Peyer's patch (tissue), 4 donors: Measurements from ENCODE around the gene UNKL. TPM values are rescaled to one million over a fixed set of nuclear protein-coding genes. Genes with fewer than 3 reads are reported as not detected.

Source experiments
- DNase-seq, 3 donors: peaks; one replicate each; pipeline ENCODE4 v3.0.0-alpha.2; 2017 to 2019
- H3K27ac ChIP-seq, 4 donors: fragments of 200-600 bp; sonication (generic); one replicate each; pipeline ENCODE4 v1.5.1; 2016 to 2019
- H3K27me3 ChIP-seq, 2 donors: fragments of 200-600 bp; sonication (generic); one replicate each; pipeline ENCODE4 v1.5.1; 2019
- H3K36me3 ChIP-seq, 3 donors: fragments of 200-600 bp; sonication (generic); one replicate each; pipeline ENCODE4 v1.5.1; 2016 to 2019
- H3K4me1 ChIP-seq, 4 donors: fragments of 200-600 bp; sonication (generic); one replicate each; pipeline ENCODE4 v1.5.1; 2016 to 2019
- H3K4me3 ChIP-seq, 4 donors: fragments of 200-600 bp; sonication (generic); 1 replicate in 3 of 4; 2 replicates in 1 of 4; pipeline ENCODE4 v1.5.1; 2016 to 2019; ENCODE audit warnings: mild to moderate bottlenecking in 1 of 4
- H3K9me3 ChIP-seq, 4 donors: fragments of 200-600 bp; sonication (generic); one replicate each; pipeline ENCODE4 v1.5.1; 2016 to 2019; ENCODE audit warnings: mild to moderate bottlenecking in 1 of 4
- CTCF ChIP-seq, 6 experiments: fragments of 450-650 bp in 4 of 6; fragments of 200-600 bp in 2 of 6; sonication (generic) in 1 of 6; IDR thresholded peaks; one replicate each; pipeline ENCODE4 v1.5.1; 2017 to 2019; ENCODE audit warnings: antibody characterized with exemption in 6 of 6, mild to moderate bottlenecking in 3 of 6, moderate library complexity in 1 of 6
- POLR2A ChIP-seq, 2 donors: fragments of 450-650 bp; IDR thresholded peaks; one replicate each; pipeline ENCODE4 v1.5.1; 2017; ENCODE audit warnings: antibody characterized with exemption in 2 of 2, mild to moderate bottlenecking in 2 of 2, moderate library complexity in 2 of 2
- total RNA-seq, 4 donors: library from RNA; depleted of rRNA; stranded (reverse); fragments of >200 nt; gene quantifications; one replicate each; pipeline ENCODE4 v1.1.0, GENCODE V29; 2016

The UNKL gene
- total RNA-seq, 4 donors from 2014 or later: 10.9 to 113 (median 38.4) TPM

- Histone ChIP-seq H3K27ac (no peak overlapping the region), H3K4me3 (no peak overlapping the region), H3K4me1 (peaks cover 0 to under 1% (median 0%) of the 10 kb centered on the region in 4 donors), H3K36me3 (peaks cover 0 to 90% (median 0%) of the 10 kb centered on the region in 3 donors), H3K27me3 (no peaks in the 10 kb centered on the region), H3K9me3 (no peaks in the 10 kb centered on the region)
- no peak for DNase-seq
- TF ChIP-seq POLR2A (IDR thresholded peaks at IDR 0.05) (no peak), CTCF (IDR thresholded peaks at IDR 0.05) (no peak)
Measured at GRCh38 chr16:1453316-1453715, 38.8 kb upstream of the UNKL start.

- Histone ChIP-seq H3K9me3 (no peaks in the 10 kb centered on the region), H3K27me3 (no peaks in the 10 kb centered on the region), H3K4me3 (no peak overlapping the region), H3K4me1 (no peaks in the 10 kb centered on the region), H3K27ac (no peak overlapping the region), H3K36me3 (peaks cover 0 to 90% (median 0%) of the 10 kb centered on the region in 3 donors)
- TF ChIP-seq POLR2A (IDR thresholded peaks at IDR 0.05) (no peak), CTCF (IDR thresholded peaks at IDR 0.05) (no peak)
- no peak for DNase-seq
Measured at GRCh38 chr16:1452530-1452929, 38.0 kb upstream of the UNKL start.

GRCh38 chr16:1451702-1452392 is 37.3 kb upstream of the UNKL start:
- TF ChIP-seq CTCF (IDR thresholded peaks at IDR 0.05): no peak
- no peak for TF ChIP-seq POLR2A (IDR thresholded peaks at IDR 0.05)
- Histone ChIP-seq H3K27ac (no peak overlapping the region), H3K27me3 (no peaks in the 10 kb centered on the region), H3K4me3 (no peak overlapping the region), H3K9me3 (no peaks in the 10 kb centered on the region), H3K36me3 (peaks cover 0 to 92% (median 0%) of the 10 kb centered on the region in 3 donors), H3K4me1 (no peaks in the 10 kb centered on the region)
- no peak for DNase-seq

GRCh38 chr16:1450841-1451240 is 36.3 kb upstream of the UNKL start:
- DNase-seq: no peak
- Histone ChIP-seq H3K36me3 (peaks cover 0 to 93% (median 0%) of the 10 kb centered on the region in 3 donors), H3K27me3 (no peaks in the 10 kb centered on the region), H3K9me3 (no peaks in the 10 kb centered on the region), H3K4me1 (peaks cover 0 to 2% (median under 1%) of the 10 kb centered on the region in 4 donors), H3K27ac (no peak overlapping the region), H3K4me3 (no peak overlapping the region)
- TF ChIP-seq CTCF (IDR thresholded peaks at IDR 0.05): no peak
- no peak for TF ChIP-seq POLR2A (IDR thresholded peaks at IDR 0.05)

- no peak overlapping the region for H3K4me3 ChIP-seq
Measured at GRCh38 chr16:1450218-1450617, 35.7 kb upstream of the UNKL start.

More at GRCh38 chr16:1450218-1450617, 35.7 kb upstream of the UNKL start:
- TF ChIP-seq POLR2A (IDR thresholded peaks at IDR 0.05) (no peak), CTCF (IDR thresholded peaks at IDR 0.05) (no peak)
- no peak for DNase-seq
- Histone ChIP-seq H3K9me3 (no peaks in the 10 kb centered on the region), H3K4me1 (peaks cover 0 to 7% (median 3%) of the 10 kb centered on the region in 4 donors), H3K27ac (no peak overlapping the region), H3K27me3 (no peaks in the 10 kb centered on the region), H3K36me3 (peaks cover 0 to 93% (median 0%) of the 10 kb centered on the region in 3 donors)
